Kidney tubule cell (primary cell): ENCODE results near the gene AWAT2.
A peak's percentile ranks its signal among the peaks of the same experiment; 100 is the strongest.

ENCODE experiments used
- DNase-seq: peaks from one replicate; pipeline ENCODE4 v3.0.0-alpha.2; 2018; ENCODE audit warnings: low spot score

AWAT2 gene

DNA sequence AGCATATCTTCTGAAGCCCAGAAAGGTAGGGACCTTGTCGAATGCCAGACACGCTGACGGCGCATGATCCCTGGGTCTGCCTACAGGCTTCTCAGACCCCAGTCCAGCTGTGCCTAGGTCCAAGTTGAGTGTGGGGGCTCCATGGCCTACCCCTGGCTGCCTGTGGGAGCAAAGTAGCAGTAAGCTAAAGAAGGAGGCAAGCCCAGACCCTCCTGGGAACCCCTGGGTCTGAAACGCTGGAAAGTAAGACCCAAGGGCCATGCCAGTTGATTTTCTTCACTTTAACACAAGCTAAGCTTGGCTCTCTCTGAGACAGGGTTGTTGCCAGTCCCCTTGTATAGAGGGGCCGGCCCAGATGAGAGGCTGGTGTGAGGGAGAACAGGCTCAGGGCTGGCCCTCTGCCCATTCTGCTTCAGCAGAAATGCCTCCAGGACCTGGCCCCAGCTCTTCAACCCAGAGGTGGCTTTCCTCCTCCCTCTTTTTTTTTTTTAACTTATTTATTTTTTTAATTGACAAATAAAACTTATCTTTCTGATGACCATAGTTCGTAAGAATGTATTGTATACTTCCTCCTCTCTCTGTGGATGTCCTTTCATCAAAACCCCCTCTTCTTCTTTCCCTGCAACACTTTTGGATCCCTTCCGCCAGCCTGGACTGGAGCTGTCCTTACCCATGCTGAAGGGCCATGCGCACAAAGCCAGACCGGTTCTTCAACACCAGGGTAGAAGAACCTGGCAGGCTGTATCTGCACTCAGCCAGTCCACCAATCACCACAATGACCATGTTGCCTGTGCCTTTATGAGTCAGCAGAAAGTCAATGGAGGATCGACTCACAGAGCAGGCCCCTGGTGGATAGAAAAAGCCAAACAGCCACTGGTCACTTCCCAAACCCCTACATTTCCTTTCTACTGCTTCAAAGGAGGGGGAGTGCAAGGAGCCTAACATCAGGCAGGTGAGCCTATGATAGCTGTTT lies 7.1 kb downstream of the AWAT2 start:
- peak; percentile 42 for DNase-seq

DNA sequence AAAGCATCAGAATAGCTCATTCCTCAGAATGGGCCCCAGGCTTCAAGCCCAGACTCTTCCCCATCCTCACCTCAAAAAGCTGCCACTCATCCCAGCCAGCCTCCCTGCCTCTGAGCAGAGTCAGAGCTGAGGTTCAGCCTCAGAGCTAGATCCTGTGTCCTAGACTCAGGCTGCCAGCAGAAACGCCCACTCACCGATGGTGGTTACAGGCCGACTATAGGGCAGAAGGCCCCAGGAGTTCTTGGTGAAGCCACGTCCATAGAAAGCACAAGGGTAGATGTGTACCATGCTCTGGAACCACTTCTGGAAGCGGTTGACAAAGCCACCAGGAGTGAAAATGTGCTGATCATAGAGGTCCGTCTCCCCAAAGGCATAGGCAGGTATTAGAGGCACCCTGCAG lies 7.7 kb downstream of the AWAT2 start:
- no peak for DNase-seq

DNA sequence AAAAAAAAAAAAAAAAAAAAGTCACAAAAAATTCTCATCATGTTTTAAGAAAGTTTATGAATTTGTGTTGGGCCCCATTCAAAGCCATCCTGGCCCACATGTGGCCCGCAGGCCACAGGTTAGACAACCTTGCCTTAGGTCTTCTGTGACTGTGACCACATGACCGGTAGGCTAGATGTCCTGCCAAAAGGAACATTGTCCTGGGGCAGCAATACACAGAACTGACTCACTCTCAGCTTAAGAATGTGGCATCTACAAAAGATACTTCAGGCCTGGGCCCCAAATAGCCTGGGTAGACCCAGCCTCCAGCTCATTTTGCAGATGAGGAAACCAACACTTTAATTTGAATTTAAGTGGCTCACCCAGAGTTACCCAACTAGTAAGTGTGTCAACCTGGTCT lies 10.0 kb downstream of the AWAT2 start:
- no peak for DNase-seq

DNA sequence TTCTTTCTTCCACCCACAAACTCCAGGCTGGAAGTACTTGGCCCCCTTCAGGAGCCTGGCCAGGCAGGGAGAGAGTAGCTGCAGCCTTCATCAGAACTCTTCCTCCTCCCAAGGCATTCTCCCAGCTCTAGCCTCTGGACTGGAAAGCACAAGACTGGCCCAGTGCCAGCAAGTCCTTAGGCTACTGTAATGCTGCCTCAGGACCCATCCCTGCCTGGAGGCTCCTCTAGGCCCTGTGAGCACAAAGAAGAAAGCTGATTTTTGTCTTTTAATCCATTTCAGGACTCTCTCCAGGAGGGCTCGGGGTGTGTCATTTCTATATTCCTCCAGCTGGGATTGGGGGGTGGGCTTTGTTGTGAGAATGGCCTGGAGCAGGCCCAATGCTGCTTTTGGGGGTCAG lies 10.8 kb downstream of the AWAT2 start:
- no peak for DNase-seq

DNA sequence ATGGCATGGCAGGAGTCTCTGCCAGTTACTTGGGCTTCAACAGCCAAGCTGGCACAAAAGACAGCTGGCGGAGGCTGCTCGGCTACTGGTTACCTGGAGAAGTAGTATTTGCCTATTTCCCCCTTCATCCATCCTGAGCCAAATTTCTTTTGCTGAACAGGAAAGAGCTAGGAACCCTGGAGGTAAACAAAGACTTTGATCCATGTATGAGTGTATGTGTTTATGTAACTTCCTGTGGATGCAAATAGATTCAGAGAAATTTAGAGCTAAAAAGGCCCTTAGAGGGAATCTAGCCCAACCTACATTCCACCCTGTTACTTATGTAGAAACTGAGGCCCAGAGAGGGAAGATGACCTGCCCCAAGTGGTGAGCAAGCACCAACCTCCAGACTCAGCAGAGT lies 11.2 kb downstream of the AWAT2 start:
- no peak for DNase-seq

DNA sequence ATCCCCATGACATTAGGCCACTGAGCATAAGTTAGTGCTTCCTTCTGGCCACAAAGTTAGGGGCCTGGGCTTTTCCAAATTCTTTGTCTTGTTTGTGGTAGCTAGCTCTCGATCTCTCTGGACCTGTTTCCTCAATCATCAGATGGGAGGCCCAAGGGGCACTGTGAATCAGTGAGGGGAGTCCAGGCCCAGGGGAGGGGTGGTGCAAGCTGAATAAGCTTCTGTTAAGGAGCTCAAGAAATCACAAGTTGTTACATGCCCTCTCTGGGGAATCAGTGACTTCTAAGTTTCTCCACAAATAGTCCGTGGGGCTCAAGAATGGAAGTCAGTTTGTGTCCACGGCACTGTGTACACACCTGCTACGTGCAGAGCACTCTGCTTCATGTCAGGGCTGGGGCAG lies 15.1 kb downstream of the AWAT2 start:
- DNase-seq, result no peak

DNA sequence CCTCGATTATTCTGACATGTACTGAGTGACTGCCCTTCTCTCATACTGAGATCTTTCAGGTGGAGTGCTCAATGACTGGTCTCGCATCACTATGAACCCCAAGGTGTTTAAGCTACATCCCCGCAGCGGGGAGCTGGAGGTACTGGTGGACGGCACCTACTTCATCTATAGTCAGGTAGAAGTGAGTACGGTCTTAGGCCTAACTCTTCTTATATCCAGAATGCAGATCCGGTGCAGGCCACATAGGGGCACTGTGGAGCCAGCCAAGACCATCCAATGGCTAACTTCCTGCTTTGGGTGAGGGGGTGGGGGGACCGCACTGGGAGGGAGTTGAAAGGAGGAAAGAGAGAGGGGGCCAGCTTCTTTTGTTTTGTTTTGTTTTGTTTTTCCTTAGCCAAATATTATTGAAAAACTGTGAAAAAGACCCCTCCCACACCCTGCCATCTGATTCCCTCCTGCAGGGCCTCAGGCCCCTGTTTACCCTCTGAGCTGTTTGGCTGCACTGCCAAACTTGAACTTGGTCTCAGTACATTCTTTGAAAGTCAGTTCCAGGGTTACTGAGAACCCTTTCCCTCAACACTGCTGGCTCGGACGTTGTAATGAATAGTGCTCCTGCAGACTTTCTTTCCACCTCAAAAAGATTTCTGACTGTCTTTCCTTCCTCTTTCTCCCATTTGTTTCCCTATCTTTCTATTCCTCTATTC lies 16.2 kb downstream of the AWAT2 start:
- DNase-seq, result peak; percentile 40

DNA sequence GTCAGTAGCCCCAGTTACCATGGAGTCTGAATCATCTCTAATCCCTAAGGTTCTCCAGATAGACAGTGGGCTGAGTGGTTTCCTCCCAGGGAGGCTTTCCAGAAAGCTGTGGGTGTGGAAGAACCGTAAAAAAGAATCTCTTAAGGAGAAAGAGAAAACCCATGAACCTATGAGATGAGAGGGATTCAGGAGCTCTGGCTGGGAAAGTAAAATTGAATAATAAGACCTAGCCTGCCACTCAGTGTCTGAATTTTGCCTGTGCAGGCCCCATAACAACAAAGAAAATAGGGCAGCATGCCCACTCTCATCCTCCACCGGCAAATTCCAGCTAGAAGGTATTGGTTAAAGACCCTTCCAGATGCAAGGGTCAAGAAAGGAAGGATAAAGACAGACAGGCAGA lies 16.9 kb downstream of the AWAT2 start:
- no peak for DNase-seq

DNA sequence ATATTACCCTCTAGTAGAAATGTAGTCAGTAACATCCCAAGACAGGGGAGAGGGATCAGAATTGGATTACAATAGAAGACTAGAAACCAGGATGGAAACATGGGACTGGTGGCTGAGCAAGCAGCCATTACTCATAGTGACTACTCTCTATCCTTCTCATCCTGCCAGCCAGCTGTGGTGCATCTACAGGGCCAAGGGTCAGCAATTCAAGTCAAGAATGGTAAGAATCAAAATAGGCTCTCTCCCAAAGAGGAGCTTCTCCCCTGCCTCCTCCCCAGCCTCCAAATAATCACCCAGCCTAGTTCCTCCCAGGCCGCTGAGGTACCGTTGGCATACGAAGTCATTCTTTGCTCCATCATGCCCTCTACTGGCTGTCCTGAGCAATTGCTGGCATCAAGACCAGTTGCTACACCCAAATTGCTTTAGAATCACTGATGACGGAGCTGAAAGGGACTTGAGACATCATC lies 19.4 kb downstream of the AWAT2 start:
- DNase-seq, result peak; percentile 58

DNA sequence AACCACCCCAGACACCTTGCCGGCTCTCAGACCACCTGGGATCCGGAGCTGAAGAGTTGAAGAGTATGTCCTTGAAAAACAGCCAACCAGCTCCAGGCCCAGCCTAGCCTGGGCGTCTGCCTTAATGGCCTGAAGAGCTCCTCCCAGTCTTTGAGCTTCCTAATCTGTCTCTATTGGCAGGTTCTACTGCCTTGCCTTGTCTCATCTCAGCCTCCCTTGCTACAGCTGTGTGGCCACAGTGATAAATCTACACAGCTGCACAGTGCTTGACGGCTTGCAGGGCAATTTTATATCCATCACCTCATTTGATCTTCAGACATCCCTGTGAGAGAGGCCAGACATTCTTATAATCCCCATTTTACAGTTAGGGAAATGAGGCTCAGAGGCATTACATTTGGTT lies 19.9 kb downstream of the AWAT2 start:
- DNase-seq, result no peak

DNA sequence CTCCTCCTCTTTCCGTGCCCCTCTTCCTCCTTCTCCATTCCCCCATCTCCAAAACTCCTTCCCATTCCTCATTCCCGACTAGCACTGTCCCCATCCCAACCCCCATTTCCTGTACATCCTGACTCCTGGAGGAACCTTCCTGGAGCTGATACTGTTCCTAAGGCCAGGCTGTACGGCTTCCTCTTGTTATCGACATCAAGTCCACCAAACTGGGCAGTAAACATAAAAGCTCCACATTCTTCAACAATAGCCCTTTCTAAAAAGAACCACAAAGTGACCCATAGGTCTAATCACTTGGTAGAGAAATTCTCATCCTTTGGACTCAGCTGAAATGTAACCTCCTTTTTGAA lies 22.9 kb downstream of the AWAT2 start:
- DNase-seq, result no peak

DNA sequence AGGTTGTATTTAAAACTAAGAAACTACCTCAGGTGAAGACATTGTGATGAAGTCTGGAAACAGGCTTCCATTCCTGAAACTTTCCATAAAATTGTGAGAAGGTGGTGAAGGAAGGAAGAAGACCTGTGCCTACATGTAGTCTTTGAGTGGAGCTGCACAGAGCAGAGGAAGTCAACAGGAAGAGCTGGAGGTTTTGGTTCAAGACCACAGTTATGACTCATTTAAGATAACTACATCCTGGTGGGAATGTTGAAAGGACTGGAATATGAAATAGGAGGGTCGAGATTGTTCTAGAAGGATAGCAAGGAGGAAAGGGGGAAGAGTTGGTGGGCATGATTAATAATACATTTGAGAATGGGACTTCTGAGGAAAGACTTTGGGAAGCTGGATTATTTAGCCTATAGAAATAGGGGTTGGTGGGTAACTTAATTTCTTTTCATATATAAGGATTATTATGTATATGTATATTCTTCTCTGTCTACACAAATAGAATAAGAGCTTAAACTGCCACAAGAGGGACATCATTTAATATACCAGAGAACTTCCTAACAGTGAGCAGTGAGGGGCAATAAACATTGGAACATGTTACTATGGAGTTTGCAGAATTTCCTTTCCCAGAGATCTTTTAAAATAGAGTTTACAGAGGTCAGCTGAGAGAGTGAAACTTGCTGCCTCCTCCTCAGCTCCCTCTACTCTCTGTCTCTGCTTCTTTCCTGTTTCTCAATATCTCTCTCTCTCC lies 23.5 kb downstream of the AWAT2 start:
- peak; percentile 50 for DNase-seq

DNA sequence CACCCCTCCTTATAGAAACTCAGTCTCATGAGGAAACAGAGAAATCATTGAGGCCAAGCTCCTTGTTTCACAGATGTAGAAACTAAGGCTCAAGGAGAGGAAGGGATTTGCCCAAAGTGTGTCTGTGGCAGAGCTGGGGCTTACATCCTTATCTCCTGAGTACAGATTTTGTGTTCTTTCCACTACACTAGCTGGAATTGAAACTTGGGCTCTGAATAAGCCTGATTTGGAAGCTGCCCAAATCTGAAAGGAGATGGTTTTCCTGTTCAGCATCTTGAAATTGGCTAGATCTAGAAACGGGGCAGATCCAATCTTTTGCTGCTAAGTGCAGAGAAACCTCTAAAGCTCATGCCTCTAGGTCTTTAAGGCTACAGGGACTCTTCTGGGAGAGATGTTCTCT lies 24.3 kb downstream of the AWAT2 start:
- no peak for DNase-seq

DNA sequence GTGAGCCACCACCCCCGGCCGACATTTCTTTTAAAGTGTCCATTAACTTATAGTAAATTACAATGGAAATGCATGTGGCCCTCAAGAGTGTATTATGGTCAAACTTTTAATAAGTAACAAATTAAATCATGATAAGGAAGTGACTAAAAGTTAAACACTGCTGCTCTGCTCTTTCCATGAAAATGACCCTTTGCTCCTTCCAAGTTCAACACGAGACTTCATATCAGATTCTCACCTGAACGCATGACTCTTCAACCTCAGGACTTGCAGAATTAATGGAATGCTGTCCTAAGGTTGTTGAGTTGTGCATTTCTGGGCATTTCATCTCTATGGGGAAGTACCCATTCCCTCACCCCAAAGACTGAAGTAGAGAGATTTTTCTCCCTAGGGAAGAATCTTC lies 27.1 kb downstream of the AWAT2 start:
- peak; percentile 83 for DNase-seq

DNA sequence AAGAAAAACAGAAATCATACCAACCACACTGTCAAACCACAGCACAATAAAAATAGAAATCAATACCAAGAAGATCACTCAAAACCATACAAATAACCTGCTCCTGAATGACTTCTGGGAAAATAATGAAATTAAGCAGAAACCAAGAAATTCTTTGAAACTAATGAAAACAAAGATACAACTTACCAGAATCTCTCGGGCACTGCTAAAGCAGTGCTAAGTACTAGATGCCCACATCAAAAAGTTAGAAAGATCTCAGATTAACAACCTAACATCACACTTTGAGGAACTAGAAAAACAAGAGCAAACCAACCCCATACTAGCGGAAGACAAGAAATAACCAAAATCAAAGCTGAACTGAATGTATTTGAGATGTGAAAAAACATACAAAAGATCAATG lies 33.2 kb downstream of the AWAT2 start:
- DNase-seq, result no peak

DNA sequence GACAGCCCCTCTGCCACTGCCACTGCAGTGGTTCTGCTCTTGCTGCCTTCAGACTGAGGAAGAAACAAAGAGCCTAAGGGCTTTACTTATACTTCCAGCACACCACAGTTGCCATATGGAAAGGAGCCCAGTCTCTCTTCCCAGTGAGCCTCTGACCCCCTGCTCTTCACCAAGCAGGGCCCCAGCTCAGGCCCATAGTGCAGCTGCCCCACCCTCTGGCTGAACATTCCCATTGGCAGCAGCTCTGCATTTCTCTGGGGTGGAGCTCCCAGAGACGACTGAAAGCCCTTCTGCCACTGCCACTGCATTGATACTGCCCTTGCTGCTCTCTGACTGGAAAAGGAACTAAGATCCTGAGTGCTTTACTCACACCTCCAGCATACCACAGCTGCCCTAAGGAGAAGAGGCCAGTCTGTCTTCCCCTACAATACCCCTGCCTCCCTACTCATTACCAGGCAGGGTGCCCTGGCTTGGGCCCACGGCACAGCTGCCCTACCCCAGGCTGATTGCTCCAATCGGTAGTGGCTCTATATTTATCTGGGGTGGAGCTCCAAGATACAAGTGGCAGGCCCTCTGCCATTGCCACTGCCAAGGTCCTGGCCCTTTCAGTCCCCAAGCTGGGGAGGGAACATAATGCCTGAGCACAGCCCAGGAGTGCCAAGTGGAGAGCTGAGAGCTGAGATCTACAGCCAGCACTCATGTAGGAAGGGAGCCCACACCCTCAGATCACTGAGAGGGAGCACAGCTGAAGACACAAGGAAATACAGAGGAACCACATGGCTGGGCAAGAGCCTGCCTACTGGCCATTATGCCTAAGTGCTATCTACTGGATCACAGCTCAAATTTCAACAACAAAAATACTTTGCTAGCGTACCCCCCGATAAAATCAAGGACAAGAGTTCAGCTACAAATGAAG lies 36.0 kb downstream of the AWAT2 start:
- no peak for DNase-seq

DNA sequence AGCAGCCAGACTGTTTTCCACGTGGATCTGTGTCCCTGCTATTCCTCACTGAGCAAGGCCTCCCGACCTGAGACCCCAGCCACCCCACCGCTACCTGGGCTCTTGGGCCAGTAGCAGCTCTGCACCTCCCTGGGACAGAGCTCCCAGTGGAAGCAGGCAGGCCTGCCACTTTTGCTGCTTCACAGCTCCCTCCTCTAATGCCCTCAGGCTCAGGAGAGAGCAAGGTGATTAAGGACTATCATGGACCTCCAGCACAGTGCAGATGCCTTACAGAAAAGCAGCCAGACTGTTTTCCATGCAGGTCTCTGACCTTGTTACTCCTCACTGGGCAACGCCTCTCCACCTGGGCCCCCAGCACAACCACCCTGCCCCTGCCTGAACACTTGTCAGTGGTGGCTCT lies 37.0 kb downstream of the AWAT2 start:
- DNase-seq, result no peak

DNA sequence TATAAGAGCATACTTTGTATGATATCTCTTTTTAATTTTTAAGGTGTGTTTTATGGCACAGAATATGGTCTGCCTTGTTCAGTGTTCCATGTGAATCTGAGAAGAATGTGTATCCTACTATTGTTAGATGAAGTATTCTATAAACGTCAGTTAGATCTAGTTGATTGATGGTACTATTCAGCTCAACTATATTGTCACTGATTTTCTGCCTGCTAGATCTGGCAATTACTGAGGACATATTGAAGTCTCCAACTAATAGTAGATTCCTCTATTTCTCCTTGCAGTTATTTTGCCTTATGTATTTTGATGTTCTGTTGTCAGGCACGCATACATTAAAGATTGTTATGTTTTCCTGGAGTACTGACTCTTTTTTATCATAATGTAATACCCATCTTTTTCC lies 39.8 kb downstream of the AWAT2 start:
- DNase-seq, result no peak

DNA sequence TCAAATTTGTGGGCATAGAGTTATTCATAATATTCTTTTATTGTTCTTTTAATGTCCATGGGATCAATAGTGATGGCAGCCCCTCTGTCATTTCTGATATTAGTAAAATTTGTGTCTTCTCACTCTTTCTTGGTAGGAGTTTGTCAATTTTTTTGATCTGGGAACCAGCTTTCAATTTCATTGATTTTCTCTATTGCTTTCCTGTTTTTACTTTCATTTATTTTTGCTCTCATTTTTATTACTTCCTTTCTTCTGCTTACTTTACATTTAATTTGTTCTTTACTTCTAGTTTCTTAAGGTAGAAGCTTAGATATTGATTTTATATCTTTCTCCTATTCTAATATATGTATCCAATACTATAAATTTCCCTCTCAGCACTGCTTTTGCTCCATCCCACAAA lies 40.7 kb downstream of the AWAT2 start:
- no peak for DNase-seq

DNA sequence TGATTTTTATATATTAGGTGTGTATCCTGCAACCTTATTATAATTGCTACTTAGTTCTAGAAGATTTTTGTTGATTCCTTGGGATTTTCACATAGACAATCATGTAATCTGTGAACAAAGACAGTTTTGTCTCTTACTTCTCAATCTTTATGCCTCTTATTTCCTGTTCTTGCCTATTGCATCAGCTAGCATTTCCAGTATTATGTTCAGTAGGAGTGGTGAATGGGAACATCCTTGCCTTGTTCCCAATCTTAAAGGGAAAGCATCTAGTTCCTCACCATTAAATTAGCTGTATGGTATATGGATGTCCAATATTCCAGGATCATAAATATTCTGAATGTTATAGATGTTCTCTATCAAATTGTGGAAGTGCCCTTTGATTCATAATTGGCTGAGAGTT lies 41.8 kb downstream of the AWAT2 start:
- DNase-seq, result no peak

DNA sequence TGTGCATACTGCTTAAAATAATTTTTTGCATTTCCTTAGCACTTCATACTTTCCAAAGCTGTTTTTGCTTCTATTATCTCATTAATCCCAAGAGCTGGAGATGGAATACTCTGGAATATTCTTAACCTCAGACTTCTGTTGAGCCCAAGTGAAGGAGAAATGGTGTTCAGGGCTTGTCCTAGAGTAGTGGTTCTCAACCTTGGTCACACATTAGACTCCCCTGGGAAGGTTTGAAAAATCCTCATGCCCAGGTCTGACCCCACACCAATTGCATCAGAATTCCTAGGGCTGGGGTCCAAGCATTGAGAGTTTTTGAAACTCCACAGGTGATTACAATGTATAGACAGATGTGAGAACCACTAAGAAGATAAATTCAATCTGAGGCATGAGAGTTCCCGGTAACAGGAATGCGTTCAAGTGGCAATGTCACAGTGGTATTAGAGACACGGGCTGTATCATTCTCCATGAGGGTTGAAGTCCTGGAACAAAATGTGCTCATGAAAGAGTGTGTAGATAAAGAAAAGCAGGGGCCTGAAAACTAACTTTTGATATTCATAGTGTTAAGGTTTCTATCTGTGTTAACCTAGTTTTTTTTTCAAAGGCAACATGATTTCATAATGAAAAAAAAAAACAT lies 47.9 kb downstream of the AWAT2 start:
- no peak for DNase-seq
